ENCODE measurements around the gene GABRE.

Gene GABRE

GRCh38 chrX:151912221-151912620 lies 62.3 kb downstream of the GABRE start:
- TF ChIP-seq, protein P1, sequence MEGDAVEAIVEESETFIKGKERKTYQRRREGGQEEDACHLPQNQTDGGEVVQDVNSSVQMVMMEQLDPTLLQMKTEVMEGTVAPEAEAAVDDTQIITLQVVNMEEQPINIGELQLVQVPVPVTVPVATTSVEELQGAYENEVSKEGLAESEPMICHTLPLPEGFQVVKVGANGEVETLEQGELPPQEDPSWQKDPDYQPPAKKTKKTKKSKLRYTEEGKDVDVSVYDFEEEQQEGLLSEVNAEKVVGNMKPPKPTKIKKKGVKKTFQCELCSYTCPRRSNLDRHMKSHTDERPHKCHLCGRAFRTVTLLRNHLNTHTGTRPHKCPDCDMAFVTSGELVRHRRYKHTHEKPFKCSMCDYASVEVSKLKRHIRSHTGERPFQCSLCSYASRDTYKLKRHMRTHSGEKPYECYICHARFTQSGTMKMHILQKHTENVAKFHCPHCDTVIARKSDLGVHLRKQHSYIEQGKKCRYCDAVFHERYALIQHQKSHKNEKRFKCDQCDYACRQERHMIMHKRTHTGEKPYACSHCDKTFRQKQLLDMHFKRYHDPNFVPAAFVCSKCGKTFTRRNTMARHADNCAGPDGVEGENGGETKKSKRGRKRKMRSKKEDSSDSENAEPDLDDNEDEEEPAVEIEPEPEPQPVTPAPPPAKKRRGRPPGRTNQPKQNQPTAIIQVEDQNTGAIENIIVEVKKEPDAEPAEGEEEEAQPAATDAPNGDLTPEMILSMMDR (IDR thresholded peaks at IDR 0.05) = no peak

DNA sequence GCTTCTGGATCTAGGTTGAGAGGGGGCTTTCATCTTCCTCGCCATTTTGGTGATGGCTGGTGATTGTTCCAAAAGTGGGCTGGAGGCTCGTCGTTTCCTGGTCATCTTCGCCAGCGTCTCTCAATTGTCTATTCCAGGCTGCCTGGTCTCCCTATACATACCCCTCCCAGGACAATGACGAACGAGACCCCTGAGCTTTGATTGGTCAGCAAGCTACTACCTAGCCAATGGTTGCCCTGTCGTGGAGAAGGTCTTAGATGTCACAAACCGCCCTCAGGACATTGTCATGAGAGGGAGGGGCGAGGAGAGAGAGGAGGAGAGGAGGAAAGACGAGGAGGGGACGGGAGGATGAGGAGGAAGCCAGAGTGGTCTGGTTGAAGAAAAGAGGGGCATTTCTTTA lies 69.5 kb downstream of the GABRE start:
- TF ChIP-seq, protein P1 (IDR thresholded peaks at IDR 0.05) = no peak

Measured in LNCAP (cell line).